ENCODE data around the gene BGN. TPM values are rescaled to one million over a fixed set of nuclear protein-coding genes. Genes with fewer than 3 reads are reported as not detected.

Gene BGN
- total RNA-seq, 1 experiment from 2014 or later = 0.45 TPM

DNA sequence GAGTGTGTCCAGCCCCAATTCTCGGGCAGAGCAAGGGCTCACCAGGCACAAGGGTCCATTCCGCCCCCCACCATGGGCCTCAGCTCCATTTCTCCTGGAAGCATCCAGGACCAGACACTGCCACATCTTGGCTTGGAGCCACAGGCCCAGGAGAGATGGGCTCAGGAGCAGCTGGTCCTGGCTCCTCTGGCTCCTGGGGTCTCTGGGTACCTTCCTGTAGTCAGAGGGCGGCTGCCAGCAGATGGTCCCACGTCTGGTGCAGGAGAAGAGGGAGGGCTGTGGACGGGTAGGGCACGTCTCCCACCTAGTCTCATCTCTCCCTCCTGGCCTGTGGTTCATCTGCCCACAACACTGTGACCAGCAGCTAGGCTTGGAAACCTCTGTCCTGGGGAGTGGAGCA is 30.7 kb downstream of the BGN start:
- no peak for DNase-seq (ENCODE audit: low read depth)

DNA sequence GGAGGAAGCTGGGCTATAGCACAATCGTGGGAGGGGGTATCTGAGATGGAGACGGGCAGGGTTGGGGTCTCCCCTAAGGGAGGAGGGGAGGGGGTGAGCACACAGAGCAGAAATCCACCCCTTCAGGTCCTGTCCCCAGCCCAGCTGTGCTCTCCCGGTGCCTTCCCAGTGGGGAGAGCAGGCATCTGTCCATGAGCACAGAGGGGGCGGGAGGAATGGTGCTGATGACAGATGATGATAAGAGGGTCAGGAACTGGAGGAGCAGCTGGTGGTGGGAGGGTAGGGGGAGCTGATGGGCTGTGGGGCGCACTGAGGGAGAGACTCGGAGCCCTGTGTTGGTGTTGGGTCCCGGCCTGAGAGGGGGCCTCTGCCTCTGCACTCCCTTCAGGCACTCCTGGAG is 31.3 kb downstream of the BGN start:
- no peak for DNase-seq (ENCODE audit: low read depth)

DNA sequence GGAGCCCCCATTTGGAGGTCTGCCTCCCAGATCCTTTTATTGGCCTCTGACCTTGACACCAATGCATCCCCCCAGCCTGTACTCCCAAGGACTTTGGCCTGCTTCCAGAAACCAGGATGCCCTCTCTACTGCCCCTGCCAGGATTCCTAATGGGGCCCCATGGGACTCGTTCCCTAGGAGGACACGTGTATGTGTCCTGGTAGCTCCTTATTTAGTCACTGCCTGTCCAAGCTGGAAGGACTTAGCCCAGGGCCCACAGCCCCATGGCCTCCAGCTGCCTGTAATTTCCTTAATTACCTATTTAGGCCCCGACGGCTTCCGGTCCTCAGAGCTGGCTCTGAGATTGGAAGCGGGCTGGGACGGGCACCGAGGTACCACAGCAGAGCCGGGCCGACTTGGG is 32.0 kb downstream of the BGN start:
- DNase-seq (ENCODE audit: low read depth) = no peak

DNA sequence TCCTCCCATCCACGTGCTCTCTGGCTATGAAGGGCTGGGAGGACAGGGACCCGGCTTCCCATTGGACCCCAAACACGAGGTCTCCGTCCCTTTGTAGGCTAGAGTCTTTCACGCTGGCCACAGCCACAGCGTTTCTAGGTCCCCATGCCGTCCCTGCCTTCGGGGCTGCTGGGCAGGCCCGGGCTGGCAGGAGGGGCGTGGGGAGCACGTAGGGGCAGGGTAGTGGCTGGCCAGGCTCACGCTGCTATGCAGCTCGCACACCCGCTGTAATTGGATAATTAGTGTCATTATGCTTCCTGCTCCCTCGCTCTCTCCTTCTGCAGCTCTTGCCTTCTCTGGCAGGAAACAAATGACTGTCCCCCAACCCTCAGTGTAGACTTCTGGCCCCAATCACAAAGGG is 32.4 kb downstream of the BGN start:
- DNase-seq (ENCODE audit: low read depth) = no peak

DNA sequence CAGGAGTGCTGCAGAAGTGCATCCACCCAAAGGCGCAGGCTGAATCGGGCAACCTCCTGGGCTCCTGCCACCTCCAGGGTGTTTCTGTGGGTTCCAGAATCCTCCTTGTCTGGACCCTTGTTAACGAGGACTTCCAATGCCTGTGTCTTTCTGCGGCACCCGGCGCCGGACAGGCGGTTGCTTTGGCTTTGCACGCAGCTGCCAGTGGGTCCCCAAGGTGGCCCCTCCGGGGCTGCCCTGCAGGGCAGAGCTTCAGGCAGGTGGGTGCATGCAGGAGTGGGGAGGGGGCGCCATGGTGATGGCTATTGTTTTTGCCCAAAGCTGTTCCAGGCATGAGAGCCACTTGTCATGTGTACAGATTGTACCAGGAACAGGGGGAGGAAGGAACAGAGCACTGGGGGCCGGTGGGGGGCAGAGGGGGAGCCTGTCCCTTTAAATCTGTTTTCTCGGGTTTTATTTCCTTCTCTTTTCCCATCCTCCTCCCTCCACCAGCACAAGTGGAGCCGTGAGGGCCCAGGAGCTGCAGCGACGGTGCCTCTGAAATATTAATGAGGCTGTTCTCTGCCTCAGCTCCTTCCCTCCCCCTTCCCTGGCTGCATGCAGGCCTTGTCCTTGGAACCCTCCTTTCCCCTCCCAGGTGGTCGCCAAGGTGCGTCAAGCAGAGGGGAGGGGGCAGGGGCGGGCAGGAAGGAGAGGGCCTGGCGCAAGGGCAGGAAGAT is 35.8 kb downstream of the BGN start:
- DNase-seq (ENCODE audit: low read depth) = no peak

DNA sequence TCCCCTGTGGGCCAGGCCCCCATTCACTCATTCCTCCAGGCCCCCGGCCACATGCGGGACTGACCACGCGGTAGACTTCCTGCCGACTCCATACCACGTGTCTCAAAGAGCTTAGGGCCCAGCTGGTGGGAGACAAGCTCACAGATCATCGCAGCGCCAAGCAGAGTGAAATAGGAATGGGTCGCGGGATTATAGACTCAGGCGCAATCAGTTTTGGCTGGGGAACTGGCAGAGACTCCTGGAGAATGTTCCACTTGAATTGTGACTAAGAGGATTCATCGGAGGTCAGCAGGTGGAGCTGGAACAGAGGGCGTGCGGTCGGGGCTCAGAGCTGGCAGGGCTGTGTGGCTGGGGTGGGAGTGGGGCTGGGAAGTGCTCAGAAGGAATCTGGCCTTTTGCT is 38.3 kb downstream of the BGN start:
- DNase-seq (ENCODE audit: low read depth) = no peak

DNA sequence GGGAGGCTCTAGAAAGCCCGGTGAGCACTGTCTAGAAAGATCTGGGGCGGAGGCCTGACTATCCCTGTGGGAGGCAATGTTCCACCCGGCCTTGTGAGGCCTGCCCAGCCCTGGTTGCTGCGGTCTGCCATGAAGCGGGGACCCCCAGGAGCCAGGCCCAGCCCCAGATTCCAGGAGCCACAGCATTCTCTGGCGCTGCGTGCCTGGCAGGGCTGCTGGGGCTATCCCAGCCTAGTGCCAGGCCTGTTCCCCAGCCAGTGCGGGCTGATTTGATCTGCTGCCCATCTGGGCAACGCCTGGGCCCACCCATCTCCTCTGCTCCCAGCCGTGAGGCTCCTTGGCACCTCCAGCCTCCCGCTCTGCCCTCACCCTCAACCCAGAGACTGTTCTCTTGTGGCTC is 42.3 kb downstream of the BGN start:
- no peak for DNase-seq (ENCODE audit: low read depth)

DNA sequence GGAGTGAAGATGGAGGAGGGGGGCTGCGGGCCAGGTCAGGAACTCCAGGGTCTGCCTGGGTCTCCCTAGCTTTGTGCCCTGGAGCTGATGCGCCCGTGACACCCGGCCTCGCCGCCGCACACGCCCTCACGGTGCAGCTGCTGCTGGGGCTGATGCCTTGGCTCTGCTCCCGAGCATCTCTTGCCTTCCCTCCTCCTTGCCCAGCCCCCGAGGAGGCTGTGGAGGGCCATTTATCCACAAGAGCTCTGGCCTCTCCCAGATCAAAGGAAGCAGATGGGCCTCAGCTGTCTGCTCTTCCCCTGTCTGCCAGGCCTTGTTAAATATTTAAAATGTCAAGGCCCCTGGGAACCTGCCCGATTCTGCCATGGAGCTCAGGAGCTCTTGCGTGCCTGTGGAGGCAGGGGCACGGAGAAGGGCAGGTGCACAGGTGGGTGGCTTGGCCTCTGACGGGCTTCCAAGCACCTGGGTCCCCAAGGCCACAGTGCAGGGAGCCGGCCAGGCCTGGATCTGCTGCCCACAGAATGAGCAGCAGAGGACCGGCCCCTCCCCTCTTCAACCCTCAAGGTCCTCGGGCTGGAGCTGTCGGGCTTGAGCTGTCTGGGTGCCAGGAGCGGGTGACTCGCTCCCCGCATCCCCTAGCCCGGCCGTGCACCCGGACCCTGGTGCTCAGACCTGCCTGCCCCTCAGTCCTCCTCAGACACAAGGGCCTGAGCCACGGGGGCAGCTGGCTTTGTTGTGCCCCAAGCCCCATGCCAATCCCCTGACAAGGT is 42.9 kb downstream of the BGN start:
- no peak for DNase-seq (ENCODE audit: low read depth)

DNA sequence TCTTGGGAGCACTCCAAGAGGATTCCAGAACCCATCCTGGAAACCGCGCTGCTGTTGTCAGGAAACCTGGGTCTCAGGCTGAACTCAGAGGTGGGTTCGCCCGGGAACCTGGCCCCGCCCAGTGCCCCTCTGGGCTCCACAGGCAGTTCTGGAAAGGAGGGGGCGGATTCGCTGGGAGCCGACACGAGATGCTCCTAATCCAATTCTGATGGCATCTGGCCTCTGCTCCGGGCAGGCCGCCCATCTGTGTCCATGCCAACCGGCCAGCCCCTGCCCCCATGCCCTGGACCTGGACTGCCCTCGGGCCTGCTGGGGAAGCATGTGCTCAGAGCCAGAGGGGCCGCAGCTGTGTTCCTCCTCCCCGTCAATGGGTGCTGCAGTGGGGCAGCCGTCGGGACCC is 43.6 kb downstream of the BGN start:
- no peak for DNase-seq (ENCODE audit: low read depth)

DNA sequence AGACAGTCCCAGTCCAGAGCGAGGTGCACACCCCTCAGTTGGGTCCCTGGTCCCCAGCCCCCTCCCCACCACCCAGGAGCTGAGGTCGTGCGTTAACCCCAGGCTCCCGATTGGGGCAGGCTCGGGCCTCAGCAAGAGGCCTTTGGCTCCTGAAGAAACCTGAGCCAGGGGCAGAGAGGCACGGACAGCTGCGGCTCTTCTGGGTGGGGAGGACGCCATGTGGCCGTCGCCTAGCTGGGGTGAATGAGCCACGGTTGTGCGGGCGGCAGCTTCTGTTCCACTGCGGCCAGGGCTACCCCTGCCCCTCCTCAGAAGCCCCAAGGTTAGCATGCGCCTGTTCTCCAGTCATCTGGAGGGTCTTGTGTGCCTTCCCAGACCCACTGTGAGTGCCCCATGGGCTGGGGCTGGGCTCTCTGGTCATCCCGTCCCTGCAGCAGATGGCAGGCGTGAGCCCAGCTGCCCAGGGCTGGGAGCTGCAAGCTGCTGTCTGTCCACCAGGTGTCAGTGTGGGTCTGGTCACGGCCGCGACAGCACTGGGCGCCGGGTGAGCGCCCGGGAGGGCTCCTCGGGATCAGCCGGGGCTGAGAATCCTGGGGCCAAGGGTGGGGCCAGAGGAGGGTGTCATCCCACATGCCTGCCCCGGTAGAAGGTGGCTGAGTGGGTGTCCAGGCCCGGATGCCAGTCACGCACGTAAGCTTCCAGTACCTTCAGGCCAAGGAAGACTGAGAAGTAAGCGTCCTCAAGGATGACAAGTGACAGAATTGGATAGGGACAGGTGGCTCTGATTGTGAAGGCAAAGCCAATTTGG is 44.6 kb downstream of the BGN start:
- DNase-seq (ENCODE audit: low read depth) = peak; percentile 46

DNA sequence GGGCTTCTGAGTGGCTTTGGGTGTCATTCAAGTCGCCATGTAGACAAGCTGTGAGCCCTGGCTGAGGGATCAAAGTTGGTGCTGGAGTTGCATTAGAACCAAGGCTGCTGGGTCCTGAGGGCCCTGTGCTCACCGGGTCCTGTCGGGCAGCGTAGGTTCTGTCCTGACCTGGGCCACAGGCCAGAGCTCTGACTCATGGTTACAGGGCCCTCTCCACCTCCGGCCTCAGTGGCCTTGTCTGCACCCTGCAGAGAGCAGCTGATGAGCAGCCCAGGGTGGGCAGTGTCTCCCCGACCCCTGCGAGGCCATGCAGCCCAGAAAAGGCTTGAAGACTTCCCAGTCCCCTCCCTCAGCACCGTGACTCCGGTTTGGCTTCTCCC is 45.2 kb downstream of the BGN start:
- no peak for DNase-seq (ENCODE audit: low read depth)

DNA sequence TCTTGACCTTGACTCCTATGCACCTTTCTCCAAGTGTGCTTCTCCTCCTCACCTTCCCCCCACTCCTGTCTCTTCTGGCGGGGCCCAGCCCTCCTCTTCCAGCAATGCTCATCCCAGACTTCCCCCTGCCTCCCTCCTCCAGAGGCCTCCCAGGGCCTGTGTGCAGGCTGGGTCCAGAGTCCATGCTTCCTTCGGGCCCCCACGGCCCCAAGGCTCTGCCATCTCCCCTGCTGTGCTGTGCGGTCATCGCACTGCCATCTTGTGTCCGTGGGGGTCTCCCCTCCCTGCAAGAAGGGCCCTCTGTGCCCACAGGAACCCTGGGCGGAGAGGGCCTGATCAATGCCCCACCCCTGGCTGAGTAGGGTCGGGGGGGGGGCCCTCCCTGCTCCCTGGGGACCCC is 49.9 kb downstream of the BGN start:
- no peak for DNase-seq (ENCODE audit: low read depth)

DNA sequence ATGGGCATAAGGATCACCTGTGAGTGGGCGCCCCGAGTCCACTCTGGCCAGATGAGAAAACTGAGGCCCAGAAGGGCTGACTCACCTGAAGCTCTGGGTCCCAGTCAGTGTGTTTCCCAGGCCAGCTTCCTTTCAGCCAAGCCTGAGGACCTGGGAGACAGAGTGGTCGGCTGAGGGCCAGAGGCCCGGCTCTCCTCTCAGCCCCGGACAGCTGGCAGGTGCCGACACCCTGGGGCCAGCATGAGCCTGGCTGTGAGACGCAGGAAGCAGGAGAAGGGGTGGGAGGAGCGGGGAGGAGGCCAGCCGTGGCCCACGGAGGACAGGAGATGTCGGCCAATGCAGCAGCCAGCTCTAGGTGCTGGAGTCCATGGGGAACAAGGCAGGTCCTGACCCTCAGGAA is 51.6 kb downstream of the BGN start:
- DNase-seq (ENCODE audit: low read depth) = no peak

DNA sequence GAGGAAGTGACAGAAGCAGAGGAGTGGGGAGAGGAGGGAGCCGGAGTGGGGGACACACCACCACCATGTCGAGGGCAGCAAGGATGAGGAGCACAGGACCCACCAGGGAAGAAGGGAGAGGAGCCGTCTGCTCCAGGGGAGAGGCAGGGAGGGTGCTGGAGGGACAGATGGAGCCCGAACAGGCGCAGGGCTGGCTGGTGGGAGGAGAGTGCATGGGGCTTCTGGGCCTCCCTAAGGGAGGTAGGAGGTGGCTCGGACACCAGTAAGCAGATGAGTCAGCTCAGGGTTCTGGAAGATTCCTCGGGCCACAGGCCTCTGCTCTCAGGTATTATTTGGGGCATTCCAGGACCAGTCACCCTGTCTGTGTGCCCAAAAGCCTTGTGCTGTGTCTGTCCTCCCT is 52.4 kb downstream of the BGN start:
- no peak for DNase-seq (ENCODE audit: low read depth)

DNA sequence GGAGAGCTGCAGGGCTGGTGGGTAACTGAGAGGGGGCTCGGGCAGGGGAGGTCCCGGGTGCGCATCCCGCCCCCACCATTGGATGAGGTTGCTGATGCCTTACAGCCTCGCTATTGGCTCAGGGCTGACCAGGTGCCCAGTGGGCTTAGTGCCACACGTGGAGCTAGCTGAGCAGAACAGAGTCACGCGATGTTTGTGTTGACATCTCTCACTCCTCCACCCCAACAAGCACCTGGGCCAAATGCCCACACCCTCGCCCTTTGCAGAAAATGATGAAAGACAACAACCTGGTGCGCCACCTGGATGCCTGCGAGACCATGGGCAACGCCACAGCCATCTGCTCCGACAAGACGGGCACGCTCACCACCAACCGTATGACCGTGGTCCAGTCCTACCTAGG is 54.5 kb downstream of the BGN start:
- no peak for DNase-seq (ENCODE audit: low read depth)

DNA sequence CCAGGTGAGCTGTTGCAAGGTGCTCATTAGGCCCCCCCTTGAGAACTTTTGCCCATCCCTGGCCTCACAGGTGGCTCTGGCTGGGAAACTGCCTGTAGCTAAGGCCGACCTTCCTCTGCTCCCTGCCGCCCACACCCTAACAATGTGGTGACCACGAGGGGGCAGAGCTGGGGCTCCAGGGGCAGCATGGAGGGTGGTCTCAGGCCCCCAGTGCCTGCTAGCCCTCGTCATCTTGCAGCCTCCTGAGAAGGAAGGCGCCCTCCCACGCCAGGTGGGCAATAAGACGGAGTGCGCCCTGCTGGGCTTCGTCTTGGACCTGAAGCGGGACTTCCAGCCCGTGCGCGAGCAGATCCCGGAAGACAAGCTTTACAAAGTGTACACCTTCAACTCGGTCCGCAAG is 55.0 kb downstream of the BGN start:
- DNase-seq (ENCODE audit: low read depth) = no peak

DNA sequence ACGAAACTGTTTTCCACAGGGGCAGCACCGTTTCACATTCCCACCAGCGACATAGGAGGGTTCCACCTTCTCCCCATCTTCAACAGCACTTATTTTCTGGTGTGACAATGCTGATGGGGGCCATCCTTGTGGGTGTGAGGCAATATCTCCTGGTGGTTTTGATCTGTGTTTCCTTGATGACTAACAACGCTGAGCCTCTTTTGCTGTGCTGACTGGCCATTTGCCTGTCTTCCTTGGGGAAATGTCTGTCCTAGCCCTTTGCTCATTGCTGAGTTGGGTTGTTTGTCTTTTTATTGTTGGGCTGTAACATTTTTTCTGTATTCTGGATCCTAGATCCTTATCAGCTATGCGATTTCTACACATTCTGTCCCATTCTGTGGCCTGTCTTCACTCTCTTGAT is 56.4 kb downstream of the BGN start:
- peak; percentile 36 for DNase-seq (ENCODE audit: low read depth)

DNA sequence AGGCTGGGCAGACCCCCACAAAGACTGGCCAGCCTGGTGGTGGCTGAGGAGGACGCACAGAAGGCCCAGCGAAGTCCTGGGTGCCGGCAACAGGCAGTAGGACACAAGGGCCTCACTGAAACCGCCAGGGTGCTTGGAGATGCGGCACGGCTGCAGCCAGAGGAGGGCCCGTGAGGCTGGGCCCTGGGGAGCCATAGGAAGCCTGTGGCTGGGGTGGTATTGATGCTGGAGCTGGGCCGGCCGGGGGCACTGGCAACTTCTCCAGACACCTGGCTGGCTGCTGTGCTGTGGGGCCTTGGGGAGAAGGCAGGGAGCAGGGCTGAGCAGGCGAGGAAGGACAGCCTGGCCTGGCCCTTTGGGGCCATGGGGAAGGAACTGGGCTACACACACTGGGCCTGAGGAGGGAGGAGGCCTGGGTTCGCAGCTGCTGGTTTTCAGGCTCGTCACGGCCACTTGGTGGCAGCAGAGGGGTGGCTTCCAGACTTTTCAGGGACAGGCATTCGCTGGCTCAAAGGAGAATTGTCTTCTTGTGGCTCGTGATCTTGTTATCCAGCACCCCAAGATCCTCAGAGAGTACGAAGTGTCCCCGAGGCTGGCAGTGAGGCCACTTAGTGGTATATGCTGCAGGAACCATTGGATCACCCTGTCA is 59.9 kb downstream of the BGN start:
- DNase-seq (ENCODE audit: low read depth) = peak; percentile 30

DNA sequence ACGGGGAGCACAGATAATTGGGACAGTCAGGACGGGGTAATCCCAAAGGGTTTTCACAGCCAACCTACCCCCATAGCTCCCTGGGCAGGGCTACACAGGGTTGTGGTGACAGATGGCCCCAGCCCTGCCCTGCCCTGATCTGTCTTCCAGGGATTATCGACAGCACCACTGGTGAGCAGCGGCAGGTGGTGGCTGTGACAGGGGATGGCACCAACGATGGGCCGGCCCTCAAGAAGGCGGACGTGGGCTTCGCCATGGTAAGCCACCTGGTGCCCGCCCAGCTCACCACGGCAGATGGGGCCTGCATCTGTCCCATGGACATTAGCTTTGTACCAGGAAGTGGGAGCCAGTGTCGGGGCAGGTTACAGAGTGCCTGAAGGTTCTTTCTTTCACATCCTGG is 62.0 kb downstream of the BGN start:
- no peak for DNase-seq (ENCODE audit: low read depth)

DNA sequence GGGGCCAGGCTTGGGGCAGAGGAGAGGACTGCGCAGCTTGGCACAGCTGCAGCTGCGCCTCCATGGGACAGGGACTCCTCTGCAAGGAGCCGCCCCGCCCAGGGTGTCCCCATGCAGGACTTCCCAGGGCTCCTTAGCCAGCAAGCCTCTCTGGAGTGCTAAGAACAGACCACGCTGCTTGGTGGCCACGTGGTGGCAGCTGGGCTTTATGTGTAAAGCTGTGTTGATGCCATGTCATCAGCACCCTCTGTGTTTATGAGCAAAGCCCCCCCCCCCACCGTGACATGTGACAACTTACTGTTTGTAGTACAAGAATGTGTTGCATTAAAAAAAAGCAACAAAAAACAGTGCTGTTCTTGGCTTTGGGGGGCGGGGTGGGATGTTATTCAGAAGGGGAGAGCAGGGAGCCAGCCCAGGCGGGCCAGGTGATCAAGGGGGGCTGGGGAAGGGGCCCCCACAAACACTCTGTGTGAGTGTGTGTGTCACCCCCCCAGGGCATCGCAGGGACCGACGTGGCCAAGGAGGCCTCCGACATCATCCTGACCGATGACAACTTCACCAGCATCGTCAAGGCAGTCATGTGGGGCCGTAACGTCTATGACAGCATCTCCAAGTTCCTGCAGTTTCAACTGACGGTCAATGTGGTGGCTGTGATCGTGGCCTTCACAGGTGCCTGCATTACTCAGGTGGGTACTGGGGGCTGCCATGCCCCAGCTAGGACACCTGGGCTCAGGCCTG is 63.0 kb downstream of the BGN start:
- DNase-seq (ENCODE audit: low read depth) = no peak
